NCI-H1694 (cell line): Measurements from ENCODE around the gene LRRC70.
"Not testable (repeated sequence)": the region's sequence is repeated elsewhere in the genome, so short reads cannot be mapped to it uniquely, and the experiment has no call there.

Source experiments
- DNase-seq: peaks from one replicate; lab custom pipeline; 2025; lab: John Stamatoyannopoulos, UW

Gene LRRC70, protein sequence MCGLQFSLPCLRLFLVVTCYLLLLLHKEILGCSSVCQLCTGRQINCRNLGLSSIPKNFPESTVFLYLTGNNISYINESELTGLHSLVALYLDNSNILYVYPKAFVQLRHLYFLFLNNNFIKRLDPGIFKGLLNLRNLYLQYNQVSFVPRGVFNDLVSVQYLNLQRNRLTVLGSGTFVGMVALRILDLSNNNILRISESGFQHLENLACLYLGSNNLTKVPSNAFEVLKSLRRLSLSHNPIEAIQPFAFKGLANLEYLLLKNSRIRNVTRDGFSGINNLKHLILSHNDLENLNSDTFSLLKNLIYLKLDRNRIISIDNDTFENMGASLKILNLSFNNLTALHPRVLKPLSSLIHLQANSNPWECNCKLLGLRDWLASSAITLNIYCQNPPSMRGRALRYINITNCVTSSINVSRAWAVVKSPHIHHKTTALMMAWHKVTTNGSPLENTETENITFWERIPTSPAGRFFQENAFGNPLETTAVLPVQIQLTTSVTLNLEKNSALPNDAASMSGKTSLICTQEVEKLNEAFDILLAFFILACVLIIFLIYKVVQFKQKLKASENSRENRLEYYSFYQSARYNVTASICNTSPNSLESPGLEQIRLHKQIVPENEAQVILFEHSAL

DNA sequence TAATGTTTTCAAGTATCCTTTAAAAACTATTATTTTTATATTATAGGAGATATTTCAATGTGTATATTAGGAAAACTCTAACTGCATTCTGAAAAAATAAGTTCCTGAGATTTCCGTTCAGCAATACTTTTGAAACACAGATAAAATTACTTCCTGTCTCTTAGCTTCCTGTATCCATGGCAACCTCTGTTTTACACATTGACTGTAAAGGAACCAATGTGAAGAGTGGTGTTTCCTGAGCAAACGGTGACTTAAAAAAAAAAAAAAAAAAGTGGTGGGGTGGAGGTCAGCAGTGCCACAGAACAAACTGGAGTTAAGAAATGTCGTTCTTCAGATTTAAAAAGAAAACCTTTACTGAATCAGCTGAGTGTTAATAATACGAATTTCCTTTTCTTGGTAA, at the start of gene LRRC70:
TSS of gene LRRC70 (plus strand) at position 280 of the 400 bp plus-strand sequence. CDS start 620 bp downstream, outside the sequence.
- no peak for DNase-seq

DNA sequence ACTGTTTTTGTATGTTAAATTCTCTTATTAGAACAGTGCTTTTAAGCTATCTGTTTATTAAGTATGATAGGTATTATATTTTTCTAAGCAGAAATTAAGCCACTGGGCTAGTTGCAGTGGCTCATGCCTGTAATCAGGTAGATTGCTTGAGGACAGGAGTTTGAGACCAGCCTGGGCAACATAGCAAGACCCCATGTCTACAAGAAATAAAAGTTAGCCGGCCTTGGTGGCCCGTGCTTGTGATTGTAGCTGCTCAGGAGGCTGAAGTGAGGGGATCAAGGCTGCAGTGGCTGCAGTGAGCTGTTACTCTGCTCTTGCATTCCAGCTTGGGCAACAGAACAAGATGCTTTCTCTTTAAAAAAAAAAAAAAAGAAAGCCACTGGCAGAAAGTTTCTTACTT, 45.0 kb upstream of the LRRC70 start:
- DNase-seq: no peak

DNA sequence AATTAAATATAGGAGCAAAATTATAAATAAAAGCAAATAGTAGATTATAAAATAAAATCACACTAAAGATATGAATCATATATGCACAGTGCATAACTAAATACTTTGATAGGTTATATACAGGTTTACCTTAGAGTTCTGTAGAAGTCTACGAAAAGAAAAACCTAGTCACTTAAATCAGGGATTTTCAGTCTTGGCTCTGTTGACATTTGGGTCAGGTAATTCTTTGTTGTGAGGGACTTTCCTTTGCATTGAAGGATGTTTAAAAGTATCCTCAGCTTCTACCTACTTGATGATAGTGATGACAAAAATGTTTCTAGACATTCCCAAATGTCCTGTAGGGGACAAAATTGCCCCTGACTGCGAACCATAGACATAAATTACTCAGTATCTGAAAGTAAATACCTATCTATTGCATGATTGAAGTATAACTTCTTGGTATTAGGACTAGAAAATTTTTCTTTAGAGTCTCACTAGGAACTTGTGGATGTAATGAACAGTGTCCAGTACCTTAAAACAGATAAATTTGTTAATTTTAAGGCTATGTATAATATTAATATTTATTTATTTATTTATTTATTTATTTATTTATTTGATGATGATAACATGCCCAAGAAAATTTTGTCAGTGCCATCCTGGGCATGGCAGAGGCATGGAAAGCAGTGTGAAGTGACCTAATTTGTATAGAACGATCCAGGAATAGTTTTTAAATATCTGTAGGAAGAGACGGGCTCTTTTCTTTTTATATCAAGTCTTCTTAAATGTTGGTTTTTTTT, 44.0 kb upstream of the LRRC70 start:
- no peak for DNase-seq

GRCh38 chr5:62536232-62536631, 42.4 kb upstream of the LRRC70 start:
- DNase-seq: no peak

DNA sequence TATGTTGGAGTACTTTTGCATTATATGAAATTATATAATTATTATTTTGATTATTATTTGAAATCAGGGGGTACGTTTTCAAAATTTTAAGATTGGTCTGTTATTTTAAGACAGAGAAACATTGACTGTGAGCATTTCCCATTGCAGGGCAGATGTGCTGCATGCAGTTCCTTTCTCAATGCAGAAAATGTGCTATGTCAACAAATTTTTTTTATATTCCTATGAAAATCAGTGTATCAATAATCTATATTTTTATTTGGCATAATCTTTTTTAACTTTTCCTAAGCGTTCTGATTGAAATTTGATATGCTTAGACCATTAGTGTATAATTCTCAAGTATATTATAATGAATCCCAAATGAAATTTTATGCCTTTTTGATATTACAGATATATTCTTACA, 41.8 kb upstream of the LRRC70 start:
- DNase-seq: no peak

GRCh38 chr5:62538017-62538942, 40.3 kb upstream of the LRRC70 start:
- no peak for DNase-seq

DNA sequence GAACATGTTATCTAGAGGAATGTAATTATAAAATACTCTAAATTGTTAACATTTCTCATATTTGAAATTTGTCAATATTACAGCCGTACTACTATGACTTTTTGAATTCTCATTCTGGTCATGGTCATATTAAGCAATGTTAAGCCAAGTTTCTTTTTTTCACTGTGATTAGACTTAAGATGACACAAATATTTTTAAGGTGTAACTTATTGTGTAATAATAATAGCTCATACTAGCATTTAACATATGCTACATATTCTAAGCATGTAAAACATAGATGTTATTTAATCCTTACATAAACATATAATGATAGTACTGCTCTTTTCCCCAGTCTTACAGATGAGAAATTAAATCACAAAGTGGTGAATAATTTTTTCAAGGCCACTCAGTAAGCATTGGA, 35.9 kb upstream of the LRRC70 start:
- no peak for DNase-seq

- no peak for DNase-seq
These were observed 30.5 kb upstream of the LRRC70 start for GRCh38 chr5:62547945-62548630.

GRCh38 chr5:62550103-62550502, 28.5 kb upstream of the LRRC70 start:
- DNase-seq: no peak

DNA sequence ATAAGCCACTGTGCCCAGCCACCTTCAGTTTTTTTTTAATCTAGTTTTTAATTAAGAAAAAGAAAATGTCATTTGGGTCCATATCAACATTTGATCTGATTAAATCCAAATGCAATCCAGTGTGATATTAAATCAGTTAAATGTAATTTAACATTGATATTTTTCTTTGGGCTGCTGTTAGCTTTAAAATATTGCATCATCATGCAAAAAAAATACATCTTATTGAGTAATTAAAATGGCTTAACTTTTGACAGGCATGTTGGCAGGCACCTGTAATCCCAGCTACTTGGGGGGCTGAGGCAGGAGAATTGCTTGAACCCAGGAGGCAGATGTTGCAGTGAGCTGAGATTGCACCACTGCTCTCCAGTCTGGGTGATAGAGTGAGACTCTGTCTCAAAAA, 22.7 kb upstream of the LRRC70 start:
- no peak for DNase-seq

- DNase-seq: no peak
These were observed 19.7 kb upstream of the LRRC70 start for GRCh38 chr5:62558941-62559340.

DNA sequence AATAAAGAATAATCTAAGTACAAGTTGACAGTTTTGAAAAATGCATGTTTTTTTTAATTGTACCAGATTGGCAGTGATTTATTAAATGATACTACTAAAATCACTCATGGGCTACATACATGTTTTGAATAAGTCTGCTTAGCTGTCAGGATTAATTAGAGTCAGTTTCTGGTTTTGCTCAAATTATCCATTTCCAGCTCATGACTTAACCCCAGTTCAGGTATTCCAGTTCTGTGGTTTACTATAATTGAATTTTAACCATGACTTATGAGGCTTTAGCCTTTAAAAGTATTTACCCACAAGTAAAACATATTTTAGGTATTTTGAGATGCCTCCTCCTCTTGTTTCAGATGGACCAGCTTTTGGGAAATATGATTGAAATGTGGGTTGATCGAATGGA, 17.8 kb upstream of the LRRC70 start:
- DNase-seq: no peak

DNA sequence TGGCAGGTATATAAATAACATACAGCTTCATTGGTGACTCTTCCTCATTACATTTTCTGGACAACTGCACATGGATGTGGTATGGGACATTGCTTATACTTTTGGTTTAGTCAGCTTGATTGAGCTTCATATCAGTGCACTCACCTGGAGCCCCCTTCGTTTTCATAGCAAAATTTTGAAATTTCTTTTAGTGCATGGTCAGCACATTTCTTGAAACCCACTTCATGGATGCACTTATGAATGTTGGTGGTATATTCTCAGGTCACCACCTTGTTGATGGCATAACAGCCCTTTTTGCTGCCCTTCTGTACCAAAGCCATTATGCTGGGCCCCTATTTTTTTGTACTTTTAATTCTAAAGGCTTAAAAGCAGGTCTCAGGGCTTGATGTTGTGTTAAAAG, 16.7 kb upstream of the LRRC70 start:
- no peak for DNase-seq

GRCh38 chr5:62562867-62563266, 15.8 kb upstream of the LRRC70 start:
- DNase-seq: no peak

GRCh38 chr5:62564101-62564500, 14.5 kb upstream of the LRRC70 start:
- DNase-seq: no peak

DNA sequence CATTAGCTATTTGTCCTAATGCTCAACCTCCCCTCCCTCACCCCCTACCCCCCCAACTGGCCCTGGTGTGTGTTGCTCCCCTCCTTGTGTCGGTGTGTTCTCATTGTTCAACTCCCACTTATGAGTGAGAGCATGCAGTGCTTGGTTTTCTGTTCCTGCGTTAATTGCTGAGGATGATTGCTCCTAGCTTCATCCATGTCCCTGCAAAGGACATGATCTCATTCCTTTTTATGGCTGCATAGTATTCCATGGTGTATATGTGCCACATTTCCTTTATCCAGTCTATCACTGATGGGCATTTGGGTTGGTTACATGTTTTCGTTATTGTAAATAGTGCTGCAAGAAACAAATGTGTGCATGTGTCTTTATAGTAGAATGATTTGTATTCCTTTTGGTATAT, 12.9 kb upstream of the LRRC70 start:
- not testable (repeated sequence) for DNase-seq

DNA sequence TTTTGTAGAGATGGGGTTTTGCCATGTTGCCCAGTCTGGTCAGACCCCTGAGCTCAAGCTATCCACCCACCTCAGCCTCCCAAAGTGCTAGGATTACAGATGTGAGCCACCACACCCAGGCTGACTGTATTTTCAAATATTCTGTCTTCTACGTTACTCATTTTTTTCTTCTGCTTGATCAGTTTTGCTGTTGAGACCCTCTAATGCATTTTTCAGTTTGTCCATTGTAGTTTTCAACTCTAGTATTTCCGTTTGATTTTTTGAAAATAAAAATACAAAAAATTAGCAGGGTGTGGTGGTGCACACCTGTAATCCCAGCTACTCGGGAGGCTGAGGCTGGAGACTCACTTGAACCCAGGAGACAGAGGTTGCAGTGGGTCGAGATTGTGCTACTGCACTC, 10.5 kb upstream of the LRRC70 start:
- no peak for DNase-seq

- DNase-seq: no peak
These were observed 9.7 kb upstream of the LRRC70 start for GRCh38 chr5:62568800-62569432.

DNA sequence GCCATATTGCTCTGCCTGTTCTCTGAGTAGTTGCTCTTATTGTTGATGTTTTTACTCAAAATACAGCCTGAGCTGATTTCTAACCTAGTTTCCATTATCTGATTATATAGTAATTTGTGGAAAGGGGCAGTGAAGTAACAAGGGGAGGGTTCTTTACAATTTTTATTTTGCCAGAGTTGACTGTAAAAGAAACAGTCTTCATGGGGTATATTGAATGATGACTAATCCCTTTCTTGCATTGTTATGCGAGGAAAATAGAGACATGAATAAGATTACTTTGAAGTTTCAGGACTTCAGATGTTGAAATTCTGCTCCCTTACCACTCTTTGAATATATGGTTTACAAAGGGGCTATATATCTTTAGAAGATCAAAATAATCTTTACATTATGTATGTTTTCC, 9.1 kb upstream of the LRRC70 start:
- no peak for DNase-seq

DNA sequence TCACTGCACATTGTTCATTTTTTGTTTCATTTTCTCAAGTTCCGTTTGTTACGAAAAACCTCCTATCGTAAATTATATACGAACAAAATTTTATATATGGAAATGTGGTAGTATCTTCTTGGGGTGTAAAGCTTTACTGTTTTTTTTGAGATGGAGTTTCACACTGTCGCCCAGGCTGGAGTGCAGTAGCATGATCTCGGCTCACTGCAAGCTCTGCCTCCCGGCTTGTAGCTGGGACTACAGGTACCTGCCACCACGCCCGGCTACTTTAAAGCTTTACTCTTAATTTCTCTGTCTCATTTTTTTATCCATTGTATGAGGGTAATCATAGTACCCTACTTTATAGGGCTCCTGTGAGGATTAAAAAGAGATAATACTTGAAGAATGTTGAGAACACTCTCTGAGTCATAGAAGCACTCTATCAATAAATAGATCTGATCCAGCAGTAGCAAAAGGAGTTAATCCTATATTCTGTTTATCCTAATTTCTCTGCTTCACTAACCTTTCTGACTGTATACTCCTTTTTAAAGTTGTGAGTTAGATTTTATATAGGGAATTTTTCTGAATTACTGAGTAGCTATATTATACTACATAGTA, 5.6 kb upstream of the LRRC70 start:
- no peak for DNase-seq
